ENCODE data around the gene POMZP3. TPM values are rescaled to one million over a fixed set of nuclear protein-coding genes. Genes with fewer than 3 reads are reported as not detected.
"Not testable (repeated sequence)": the region's sequence is repeated elsewhere in the genome, so short reads cannot be mapped to it uniquely, and the experiment has no call there.

The POMZP3 gene
- polyA plus RNA-seq (2013, experiment 1 of 2; ENCODE audit: insufficient read length): 21.6 TPM
- 22.1 TPM for polyA plus RNA-seq (2013, experiment 2 of 2; ENCODE audit: insufficient read length)

DNA sequence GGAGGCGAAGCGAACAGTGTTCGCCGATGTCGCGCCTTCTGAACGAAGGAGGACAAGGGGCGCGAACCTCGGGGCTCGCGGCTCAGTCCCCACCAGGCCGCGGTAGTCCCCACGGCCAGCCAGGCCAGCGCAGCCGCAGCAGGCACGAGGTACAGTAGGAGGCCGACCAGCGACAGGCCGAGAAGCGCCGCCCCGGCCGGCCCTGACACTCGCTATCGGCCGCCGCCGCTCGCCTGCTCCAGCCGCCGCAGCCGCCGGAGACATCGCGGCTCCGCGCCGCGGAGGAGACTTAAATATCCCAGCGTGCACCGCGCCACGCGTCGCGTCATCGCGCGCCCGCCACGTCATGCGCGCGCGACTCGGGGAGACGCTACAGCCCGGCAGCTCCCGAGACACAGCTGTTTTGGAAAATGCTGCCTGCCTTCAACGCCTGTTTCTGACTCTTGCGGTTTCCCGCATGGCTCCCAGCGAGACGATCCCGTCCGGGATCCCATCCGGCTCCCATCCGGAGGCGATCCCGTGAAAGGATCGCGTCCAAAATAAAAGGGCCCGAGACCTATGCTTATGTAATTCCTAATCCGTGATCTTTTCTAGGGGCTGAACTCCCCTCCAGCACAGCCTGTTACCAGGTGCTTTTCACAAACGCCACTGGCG, at the start of gene POMZP3:
Gene POMZP3, minus strand, starts transcription at position 291 of the 654 bp plus-strand sequence. CDS start 1,215 bp downstream, outside the sequence.
- peak; percentile 16 for DNase-seq

DNA sequence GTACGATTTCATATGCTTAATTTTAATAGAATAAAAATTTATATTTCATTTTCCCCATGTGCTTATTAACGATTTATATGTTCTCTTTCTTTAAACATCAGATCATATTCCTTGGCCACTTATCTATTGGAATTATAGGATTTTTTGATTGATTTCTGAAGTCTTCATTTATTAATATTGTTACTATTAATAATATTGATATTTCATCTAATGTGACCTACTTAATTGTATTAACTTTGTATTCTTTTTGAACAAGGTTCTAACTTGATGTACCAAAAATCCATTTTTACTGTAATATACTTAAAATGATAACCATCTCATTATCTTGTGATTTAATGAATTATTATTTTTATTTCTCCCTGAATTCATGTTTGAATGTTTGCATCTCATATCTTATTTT, 48.7 kb upstream of the POMZP3 start:
- DNase-seq: not testable (repeated sequence)

DNA sequence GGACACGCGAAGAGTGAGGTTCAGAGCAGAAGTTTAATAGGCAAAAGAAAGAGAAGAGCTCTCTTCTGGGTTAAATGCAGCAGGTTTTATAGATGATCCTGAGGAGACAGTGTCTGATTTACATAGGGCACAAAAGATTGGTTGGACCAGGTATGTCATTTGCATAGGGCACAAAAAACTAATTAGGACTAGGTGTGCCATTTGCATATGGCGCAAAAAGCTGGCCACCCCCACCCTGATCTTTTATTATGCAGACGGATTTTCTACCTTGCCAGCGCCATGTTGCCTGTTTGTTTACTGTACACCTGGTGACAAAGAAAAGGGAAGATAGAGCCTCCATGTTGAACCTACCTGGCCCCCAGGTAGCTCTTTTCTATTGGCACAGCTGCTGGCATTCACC, 46.3 kb upstream of the POMZP3 start:
- DNase-seq: not testable (repeated sequence)

DNA sequence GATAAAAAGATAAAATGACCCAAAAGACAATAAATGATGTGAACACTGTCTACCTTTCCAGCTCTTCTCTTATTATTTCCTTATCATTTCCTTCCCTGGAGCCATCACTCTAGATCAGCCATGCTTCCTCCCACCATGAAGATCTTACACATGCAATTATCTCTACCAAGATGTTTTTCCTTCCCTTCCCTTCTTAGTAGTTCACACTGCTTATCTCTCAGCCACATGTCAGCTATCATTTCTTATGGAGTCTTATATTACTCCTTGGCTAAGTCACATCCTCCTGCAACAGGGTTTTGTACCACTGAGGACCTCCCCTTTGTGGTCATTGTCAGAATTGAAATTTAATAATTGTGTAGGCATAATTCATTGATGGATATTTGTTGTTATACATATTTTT, 32.1 kb upstream of the POMZP3 start:
- DNase-seq: not testable (repeated sequence)

DNA sequence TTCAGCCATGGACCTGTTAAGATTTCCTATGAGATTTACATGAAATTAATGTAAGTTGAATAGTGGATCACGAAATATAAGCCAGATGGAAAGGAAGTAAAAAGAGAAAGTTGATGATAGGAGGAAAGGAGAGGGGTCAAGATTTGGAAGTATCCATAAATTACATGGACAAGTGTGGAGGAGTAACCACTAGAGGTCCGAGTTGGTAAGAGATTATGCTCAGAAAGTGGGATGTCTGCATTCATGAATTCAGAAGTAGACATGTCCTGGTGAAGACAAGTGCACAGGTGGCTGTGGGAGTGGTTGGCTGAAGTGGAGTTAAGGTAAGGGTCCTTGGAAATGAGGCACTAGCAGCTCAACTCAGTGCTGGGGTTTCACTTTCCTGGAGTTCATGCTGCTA, 29.3 kb upstream of the POMZP3 start:
- not testable (repeated sequence) for DNase-seq

DNA sequence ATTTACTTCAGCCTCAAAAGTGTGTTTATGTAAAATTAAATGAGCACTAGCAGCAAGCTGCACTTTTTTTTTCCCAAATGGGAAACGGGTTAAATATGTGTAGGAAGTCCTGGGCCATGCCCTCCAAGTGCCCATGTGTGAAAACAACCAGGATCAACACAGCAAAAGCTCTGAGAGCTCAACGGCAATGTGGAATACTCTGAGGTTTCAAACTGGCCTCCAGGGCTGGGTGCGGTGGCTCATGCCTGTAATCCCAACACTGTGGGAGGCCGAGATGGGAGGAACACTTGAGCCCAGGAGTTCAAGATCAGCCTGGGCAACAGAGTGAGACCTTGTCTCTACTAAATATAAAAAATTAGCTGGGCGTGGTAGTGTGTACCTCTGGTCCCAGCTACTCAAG, 15.5 kb upstream of the POMZP3 start:
- DNase-seq: not testable (repeated sequence)

DNA sequence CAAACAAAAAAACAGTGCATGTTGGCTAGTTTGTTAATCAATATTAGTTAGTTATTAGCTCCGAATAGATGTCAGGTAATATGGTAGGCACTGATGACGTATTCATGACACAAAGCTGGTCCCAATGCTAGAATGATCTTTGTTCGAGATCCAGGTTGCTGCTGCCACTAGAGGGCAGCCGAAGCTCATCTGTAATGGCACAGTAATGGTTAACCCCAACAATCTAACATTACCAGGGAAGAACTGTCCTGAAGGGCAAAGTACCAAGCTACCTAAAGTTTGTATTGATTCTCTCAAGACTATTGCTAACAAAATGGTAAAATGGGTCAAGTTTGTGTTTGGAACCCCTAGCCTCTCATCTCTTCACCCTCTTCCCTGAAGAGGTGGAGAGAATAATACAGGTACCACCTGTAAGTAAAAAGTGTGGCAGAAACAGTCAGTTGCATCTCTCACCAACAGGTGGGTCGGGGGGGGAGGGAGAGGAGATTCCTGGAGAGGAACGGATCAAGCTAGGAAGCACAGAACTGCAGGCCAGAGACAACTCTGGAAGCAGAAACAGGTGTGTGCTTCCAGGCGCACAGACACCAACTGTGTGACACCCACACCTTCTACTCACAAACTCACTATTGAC, 10.1 kb upstream of the POMZP3 start:
- DNase-seq: not testable (repeated sequence)

DNA sequence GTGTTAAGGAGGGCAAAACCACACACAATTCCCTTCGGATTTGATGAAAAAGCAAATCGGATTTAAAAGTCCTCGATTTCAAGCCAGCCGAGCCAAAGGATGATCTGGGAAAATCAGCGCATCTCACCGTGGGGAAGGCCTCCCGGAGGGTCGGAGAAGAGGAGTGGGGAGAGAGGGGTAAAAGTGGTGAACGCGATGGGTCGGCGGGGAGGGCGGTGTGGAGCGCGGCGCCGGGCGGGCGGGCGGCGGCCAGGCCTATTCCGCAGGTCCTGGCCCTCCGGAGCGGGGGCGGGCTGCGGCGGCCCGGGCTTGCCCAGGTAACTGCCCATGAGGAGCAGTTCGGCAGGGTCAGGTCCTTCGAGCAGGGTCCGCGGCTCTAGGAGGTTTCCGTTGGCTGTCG, 498 bp downstream of the POMZP3 start:
- DNase-seq: not testable (repeated sequence)

DNA sequence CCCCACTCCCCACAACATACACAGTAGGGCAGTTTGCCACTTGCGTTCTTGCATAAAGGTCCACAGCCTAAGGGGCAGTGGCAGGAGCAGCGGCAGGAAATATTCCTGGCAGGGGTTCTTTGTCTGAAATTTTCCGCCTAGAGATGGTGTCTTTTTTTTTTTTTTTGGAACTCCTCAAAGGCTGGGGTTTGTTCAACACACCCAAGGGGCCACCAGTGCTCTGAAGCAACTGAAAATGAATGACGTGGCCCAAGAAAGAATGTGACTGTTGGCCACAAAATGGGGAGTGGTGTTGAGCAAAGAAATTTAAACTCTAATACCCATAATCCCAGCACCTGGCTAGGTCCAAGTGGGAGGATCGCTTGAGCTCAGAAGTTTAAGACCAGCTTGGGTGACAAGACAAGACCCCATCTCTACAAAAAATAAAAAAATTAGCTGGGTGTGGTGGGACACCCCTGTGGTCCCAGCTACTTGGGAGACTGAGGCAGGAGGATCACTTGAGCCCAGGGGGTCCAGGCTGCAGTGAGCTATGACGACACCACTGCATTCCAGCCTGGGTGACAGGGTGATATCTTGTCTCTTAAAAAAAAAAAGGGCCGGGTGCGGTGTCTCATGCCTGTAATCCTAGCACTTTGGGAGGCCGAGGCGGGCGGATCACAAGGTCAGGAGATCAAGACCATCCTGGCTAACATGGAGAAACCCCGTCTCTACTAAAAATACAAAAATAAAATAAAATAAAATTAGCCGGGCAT, 7.5 kb downstream of the POMZP3 start:
- DNase-seq: not testable (repeated sequence)

DNA sequence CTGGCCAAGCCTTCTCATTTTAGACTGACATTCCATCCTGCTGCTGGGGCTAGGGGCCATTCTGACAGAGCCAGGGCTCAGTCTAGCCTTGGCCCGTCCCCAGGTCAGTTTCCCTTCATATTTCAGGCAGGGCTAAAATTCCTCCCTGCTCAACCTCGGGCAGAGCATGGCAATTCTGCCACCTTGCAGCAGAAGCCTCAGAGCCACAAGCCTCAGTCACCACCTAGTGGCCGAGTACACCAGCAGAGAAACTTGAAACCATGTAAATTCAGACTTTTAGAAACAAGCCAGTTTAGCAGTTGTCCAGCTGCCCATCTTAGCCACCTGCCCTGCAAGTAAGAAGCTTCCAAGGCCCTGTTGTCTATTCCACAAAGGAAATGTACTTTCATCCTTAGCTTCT, 13.3 kb downstream of the POMZP3 start:
- peak; percentile 20 for DNase-seq

DNA sequence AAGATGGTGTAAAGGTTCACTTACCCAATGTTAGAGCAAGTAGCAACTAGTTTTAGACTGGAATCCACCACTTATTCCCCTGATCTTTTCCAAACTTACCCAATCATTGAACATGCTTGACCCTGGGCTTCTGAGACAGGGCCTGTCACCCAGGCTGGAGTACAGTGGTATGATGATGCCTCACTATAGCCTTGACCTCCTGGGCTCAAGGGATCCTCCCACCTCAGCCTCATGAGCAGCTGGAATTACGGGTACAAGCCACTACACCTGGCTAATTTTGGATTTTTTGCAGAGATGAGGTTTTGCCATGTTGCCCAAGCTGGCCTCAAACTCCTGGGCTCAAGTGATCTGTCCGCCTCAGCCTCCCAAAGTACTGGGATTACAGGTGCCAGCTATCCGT, 14.8 kb downstream of the POMZP3 start:
- not testable (repeated sequence) for DNase-seq

DNA sequence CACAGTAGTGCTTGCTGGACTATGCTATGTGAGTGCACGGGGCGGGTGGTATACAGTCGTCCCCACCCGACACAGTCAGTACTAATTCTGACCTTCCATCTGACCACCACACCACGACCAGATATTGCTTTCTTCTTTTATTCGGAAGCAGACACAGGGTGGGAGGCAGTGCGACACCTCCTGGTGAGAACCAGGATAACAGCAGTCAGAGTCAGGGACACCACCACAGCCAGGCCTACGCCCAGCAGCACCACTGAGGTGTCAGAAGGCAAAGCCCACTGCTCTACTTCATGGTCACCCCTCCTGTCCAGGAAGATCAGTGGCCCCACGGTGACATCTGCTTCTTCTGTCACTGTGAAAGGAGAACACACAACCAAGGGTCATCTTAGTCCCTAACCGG, 17.2 kb downstream of the POMZP3 start:
- DNase-seq: not testable (repeated sequence)

DNA sequence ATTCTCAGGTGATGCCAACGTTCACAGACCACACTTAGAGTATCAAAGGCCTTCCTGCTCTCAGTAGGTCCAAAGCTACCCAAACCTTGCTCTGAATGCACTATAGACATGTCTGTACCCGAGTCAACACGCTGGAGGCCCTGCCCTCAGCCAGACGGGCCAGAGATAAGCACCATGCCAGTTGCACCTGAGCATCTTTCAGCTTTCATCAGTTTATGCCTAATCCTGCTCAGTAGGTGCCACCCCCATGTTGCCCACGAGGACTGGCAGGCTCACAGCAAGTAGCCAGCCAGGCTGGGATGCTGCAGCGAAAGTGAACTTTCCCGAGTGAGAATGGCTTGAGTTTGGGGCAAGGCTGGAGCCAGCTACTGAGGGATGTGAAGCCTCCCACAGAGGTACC, 18.6 kb downstream of the POMZP3 start:
- not testable (repeated sequence) for DNase-seq

DNA sequence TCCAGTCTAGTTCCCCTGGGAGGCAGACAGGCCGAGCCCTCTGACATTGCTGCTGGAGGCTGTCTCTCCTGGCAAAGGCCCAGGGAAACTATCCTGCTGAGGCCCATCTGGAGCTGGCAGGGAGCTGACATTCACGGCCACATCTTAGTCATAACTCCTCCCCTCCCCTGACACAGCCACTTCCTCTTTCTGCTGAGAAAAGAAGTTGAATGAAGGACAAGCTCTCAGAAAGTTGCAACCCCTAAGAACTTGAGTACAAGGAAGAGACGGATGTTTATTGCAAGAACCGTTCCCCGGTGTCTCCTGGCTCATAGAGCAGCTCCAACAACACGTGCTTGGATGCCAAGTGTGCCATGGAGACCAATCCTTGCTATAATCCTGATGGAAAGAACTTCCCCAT, 21.1 kb downstream of the POMZP3 start:
- peak; percentile 84 for DNase-seq

DNA sequence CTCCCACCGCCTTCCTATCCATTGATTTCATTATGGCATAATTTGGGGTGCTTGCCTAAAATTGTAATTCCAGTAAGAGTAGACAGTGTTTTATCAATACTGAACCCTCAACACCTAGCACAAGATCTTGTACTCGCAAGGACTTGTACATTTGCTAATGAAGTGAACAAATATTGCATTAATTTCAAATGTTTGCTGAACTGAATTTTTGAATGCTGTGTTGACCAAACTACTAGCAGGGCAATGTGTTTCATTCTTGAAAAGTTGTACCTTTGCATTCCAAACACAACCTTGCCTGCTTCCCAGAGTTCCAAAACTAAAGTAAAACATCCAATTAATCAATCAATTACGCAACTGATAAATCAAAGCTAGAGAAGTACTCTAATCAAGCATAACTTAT, 26.4 kb downstream of the POMZP3 start:
- not testable (repeated sequence) for DNase-seq

DNA sequence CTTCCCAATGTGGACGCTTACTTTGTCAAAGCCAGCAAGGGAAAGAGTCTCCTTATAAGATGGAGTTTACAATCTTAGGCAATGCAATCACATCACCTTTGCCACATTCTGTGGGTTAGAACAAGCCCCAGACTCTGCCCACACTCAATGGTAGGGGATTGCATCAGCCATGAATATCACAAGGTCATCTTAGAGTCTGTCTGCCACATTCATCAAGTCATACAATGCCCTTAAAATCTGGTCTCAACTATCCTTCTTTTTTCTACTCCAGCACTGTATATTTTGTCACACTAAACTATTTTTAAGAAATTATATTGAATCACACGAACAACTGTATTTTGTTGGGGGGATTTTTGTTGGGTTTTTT, 27.0 kb downstream of the POMZP3 start:
- not testable (repeated sequence) for DNase-seq

DNA sequence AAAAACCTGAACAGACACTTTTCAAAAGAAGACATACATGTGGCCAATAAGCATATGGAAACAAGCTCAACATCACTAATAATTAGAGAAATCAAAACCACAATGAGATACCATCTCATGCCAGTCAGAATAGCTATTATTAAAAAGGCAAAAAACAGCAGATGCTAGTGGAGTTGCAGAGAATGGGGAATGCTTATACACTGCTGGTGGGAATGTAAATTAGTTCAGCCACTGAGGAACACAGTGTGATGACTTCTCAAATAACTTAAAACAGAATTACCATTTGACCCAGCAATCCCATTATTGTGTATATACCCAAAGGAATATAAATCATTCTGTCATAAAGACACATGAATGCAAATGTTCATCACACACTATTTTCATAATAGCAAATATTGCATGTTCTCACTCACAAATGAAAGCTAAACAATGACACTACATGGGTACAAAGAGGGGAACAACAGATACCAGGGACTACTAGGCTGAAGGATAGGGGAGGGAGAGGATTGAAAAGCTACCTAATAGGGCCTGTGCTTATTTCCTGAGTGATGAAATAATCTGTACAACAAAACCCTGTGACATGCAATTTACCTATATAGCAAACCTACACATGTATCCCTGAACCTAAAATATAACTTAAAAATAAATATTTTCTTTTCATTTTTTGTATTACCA, 28.4 kb downstream of the POMZP3 start:
- DNase-seq: not testable (repeated sequence)

DNA sequence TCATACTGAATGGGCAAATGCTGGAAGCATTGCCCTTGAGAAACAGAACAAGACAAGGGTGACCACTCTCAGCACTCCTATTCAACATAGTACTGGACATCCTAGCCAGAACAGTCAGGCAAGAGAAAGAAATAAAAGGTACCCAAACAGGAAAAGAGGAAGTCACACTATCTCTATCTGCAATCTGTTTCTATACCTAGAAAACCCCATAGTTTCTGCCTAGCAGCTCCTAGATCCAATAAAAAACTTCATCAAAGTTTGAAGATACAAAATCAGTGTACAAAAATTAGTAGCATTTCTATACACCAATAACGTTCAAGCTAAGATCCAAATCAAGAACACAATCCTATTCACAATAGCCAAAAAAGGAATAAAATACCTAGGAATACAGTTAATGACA, 29.8 kb downstream of the POMZP3 start:
- not testable (repeated sequence) for DNase-seq

DNA sequence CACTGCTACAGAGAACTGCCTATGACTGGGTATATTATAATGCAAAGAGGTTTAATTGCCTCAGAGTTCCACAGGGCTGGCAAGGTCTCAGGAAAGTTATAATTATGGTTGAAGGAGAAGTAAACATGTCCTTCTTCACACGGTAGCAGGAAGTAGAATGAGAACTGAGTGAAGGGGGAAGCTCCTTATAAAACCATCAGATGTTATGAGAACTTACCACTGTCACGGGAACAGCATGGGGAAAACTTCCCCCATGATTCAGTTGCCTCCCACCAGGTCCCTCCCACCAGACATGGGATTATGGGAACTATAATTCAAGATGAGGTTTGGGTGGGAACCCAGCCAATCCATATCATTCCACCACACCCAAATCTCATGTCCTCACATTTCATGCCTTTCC, 34.4 kb downstream of the POMZP3 start:
- DNase-seq: not testable (repeated sequence)

DNA sequence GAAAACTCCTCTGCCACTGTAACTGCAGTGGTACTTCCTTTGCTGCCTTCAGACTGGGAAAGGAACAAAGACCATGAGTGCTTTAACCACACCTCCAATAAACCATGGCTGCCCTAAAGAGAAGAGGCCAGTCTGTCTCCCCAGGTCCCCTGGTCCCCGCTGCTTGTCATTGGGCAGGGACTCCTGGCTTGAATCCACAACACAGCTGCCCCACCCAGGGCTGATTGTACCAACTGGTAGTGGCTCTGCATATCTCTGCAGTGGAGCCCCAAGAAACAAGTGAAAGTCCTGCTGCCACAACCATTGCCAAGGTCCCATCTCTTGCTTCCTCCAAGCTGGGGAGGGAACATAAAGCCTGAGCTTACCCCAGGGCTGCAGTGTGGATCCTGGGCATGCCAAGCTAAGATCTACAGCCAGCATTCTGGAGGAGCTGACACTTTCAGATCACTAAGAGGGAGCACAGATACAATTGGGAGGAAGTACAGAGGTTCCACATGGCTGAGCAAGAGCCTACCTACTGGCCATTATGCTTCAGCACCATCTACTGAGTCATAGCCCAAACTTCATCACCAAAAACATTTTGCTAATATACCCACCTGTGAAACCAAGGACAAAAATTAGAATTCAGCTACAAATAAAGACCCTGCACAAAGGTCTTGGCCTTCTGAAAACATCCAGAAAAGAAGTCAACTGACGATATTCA, 35.3 kb downstream of the POMZP3 start:
- DNase-seq: not testable (repeated sequence)

DNA sequence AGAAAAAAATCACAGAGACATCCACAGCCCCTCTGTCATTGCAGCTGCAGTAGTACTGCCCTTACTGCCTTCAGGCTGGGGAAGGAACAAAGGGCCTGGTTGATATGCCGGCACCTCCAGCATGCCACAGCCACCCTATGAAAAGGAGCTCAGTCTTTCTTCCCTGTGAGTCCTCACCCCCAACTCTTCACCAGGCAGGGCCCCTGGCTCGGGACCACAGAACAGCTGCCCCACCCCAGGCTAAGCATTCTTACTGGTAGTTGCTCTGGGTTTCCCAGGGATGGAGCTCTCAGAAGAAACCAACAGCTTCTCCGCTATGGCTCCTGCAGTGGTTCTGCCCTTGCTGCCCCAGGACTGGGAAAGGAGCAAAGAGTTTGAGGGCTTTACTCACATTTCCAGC, 36.0 kb downstream of the POMZP3 start:
- not testable (repeated sequence) for DNase-seq

DNA sequence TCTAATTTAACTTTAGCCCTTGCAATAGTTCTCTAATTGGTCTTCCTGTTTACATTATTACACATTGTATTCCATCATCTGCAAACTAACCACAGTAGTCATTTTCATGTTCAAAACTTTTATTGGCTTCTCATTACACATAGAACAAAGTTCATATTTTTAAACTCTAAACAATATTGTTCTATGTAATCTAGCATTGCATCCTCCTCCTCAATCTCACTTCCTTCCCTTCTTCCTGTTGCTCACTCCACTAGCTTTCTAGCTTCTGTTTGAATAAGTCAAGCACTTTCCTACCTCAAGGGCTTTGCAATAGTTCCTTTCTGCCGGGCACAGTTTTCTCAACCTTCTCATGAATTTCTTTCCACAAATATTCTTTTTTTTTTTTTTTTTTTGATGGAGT, 38.5 kb downstream of the POMZP3 start:
- DNase-seq: not testable (repeated sequence)

Data from fibroblast of skin of abdomen (primary cell).